Kidney capillary endothelial cell (primary cell): Measurements from ENCODE around the gene PCLO.
"Not testable (repeated sequence)": the region's sequence is repeated elsewhere in the genome, so short reads cannot be mapped to it uniquely, and the experiment has no call there.

Experiments
- DNase-seq: peaks from one replicate; pipeline ENCODE4 v3.0.0-alpha.2; 2018; ENCODE audit warnings: low spot score

Gene PCLO

GRCh38 chr7:83053965-83054364 lies 108.7 kb downstream of the PCLO start:
- no peak for DNase-seq

DNA sequence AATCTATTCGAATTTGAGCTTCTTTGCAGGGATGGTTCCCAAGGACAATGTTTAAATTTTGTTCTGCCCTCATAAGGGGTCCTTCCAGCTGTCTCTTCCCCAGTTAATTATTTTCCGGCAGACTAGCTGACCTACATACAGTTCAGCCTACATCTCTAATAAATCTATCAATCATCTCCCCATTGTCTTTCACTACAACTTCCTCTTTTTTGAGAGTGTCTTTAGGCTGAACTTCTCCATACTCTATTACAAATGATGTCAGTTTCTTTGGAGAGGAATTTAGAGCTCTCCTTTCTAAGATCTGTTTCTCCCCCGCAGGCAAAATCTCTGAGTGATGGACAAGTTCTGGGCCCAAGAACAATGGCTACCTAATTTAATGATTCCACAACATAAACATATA lies 122.2 kb downstream of the PCLO start:
- no peak for DNase-seq

GRCh38 chr7:83038787-83039186 lies 123.9 kb downstream of the PCLO start:
- DNase-seq: no peak

DNA sequence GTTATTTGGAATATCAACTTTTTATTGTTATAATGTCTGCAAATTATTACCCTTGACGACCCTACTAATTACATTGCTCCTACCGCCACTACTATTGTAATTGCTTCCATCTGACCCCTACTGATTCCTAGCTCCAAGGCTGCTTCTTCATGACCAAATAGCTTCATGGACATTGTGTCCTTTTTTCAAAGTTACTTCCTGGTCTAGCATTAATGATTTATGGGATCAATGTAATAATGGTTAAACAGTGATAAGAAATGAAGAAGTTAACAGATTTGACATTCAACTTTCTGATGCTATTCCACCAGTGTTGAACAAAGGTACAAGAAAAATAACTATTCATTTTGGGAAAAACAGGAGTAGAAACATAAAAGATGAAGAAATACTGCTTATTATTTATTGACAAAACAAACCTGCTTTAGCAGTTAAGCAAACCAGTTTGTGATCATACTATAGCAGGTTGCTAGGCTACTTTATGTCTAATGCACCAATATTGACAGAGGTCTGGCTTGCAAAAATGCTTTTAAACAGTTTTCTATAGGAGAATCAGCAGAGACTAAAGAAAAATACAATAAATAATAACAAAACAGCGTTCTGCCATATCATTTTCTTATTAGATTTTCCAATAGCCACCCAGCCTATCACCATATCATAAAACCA lies 125.8 kb downstream of the PCLO start:
- no peak for DNase-seq

- no peak for DNase-seq
Measured at GRCh38 chr7:83036130-83036529, 126.6 kb downstream of the PCLO start.

GRCh38 chr7:83032195-83032594 lies 130.5 kb downstream of the PCLO start:
- no peak for DNase-seq

GRCh38 chr7:83023817-83024665 lies 138.6 kb downstream of the PCLO start:
- DNase-seq: not testable (repeated sequence)

DNA sequence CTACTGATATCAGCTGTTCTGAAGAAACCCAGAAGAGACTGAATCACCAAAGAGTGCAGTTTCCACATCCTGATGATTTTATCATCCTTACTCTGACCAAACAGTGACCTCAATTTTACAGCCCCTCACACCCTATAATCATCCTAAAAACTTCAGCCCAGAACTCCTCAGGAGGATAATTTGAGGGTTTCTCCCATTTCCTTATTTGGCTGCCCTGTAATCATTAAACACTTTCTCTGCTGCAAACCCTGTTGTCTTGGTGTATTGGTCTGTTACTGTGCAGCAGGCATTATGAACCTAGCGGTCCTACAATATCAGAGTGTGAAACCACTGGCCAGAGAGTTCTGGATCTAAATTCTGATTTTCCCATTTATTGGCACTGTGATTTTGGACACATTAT lies 141.7 kb downstream of the PCLO start:
- DNase-seq: no peak

DNA sequence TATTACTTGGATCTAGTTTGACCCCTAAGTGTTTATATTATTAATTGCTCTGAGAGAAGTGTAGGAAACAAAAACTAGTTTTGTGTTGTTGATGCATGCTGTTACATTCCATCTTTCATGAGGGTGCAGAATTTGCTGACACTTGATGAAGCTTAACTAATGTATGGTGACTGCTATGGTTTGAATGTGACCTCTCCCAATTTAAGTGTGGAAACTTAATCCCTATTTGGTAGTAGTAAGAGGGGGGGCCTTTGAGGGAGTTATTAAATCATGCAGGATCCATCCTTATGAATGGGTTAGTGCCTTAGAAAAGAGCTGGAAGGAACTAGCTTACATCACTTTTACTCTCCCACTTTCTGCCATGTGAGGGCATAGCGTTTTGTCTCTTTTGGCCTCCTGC lies 142.5 kb downstream of the PCLO start:
- no peak for DNase-seq

DNA sequence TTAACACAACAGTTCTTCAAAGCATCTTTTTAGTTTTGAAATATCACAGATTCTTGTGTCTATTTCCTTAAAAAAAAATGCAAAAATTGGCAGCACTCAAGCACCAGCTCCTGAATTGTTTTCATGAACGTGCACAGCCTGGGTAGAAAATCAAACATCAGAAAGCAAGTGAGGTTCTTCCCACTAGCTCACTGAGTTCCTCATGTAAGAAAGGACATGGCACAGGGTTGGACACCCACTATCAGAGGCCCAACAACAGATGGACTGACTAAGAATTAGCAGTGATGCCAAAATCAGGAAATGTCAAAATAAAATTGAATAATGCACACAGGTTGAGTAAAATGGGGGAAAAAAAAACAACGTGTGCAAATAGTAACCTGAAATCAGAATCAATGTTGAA lies 146.8 kb downstream of the PCLO start:
- no peak for DNase-seq

- DNase-seq: no peak
Measured at GRCh38 chr7:83014546-83014945, 148.1 kb downstream of the PCLO start.

DNA sequence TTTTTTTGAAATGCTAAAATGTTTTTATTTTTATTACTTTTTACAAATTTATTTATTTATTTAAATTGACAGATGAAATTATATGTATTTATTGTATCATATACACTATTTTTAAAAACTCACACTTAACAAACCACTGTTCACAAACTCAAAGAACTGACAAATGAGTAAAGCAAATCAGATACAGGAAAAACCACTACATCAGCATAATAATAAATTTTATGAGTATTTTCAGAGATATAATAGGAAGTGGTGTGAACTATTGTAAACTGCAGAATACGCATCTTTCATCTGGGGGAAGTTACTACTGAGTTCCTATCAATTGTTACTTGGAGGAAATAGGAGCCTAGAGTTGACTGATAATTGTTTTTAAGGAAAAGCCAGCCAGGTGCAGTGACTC lies 150.7 kb downstream of the PCLO start:
- DNase-seq: no peak

GRCh38 chr7:83005410-83005809 lies 157.3 kb downstream of the PCLO start:
- no peak for DNase-seq

- DNase-seq: no peak
Measured at GRCh38 chr7:83001362-83002040, 161.2 kb downstream of the PCLO start.

DNA sequence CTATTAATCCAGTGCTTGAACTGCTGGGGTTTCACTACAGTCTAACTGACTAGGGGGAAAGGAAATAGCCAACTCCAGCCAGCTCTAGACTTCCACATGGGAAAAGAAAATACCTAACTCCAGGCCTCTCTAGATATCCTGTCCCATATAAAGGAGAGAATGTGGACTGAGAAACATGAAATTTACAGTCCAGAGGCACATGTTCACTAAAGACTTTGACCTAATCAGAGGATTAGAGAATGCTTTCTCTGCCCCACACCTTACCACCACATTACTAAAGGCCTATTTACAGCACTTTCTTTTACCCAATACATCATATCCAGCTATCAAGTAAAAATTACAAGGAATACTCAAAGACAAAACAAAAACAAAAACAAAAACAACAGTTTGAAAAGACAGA lies 164.2 kb downstream of the PCLO start:
- no peak for DNase-seq

DNA sequence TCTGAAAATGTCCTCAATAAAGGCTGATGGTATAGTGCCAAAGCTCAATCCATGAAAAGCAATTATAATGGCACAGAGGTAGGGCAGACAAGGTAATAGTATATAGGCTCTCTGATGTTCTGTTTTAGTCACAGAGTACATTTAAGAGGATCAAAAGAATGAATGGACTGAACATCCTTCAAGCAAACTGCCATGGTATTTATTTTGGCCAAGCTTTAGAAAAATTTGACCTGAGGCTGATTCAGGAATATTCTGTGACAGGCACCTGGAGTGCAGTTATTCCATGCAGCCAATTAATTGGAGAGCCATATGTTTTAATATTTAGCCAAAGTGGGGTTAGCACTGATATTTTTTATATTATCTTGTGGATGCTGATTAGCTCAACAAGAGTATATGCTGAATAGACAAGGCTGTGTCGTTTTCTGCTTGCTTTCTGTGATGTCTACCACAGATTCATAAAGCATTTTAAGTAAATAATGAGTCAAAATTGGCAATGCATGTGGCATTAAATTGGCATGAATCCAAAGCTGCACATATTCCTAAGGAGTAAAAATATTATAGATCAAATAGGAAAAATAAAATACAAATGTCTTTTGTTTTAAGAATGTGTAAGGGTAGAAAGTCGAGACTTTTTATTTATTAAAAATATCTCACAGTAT lies 177.4 kb downstream of the PCLO start:
- DNase-seq: no peak

DNA sequence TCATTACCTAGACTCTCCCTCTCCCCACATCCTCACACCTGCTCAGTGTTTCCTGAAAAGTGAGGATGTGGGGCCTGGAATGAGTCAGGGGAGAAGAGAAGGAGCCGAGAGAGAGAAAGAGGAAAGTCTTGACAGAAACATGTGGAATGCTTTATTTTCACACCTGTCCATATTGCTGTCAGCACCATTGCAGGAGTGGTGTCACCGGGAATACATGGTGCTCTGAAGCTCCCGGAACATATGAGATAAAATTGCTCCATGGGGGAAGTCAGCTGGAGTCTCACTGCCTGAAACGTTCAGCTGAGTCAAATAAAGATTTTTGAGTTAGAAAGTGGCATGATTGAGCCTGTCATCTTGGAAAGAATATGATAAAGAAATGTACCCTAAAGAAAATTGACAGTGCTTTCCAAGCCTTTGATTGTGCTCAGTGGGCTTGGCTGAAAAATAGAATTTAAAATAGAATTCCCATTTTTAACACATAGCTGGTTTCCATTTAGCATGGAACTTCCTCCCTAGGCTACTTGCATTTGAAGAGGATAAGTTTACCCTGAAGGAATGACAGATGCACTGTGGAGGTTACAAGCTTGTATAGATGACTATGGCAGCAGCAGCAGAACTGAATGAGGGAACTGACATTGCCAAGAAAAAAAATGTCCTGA lies 182.4 kb downstream of the PCLO start:
- DNase-seq: no peak

GRCh38 chr7:82975811-82976468 lies 186.7 kb downstream of the PCLO start:
- no peak for DNase-seq

GRCh38 chr7:82972135-82972534 lies 190.5 kb downstream of the PCLO start:
- DNase-seq: no peak

- DNase-seq: no peak
Measured at GRCh38 chr7:82965088-82966036, 197.3 kb downstream of the PCLO start.
